Endothelial cell of umbilical vein (primary cell): Measurements from ENCODE around the gene CTDSPL. TPM values are rescaled to one million over a fixed set of nuclear protein-coding genes. Genes with fewer than 3 reads are reported as not detected.

Experiments used
- BruUV-seq: library from RNA; stranded (reverse); fragments of 400-500 nt; replicated peaks from 2 replicates; lab custom pipeline; 2021; lab: Mats Ljungman, UMichigan
- CTCF ChIA-PET: fragments of 300-600, 350-600 bp; sonication (Branson Sonifier 250); formaldehyde crosslinking; loops from one replicate; lab custom pipeline; 2021; ENCODE audit warnings: antibody characterized with exemption, inconsistent platforms; lab: Charles Lee
- POLR2A ChIA-PET: fragments of 300-600, 350-600 bp; sonication (Branson Sonifier 250); formaldehyde crosslinking; loops from one replicate; lab custom pipeline; 2021; ENCODE audit warnings: antibody characterized with exemption, inconsistent platforms; lab: Charles Lee
- DNase-seq: peaks from one replicate; pipeline ENCODE4 v3.0.0-alpha.2; 2011; ENCODE audit warnings: low read depth, low spot score
- FAIRE-seq: peaks from 2 replicates; lab custom pipeline; 2011; peaks lifted over from hg19 to GRCh38; lab: Jason Lieb, UNC
- H2AFZ ChIP-seq: 2 replicates; pipeline ENCODE4 v1.6.0; 2012; ENCODE audit warnings: low read depth, low read length, control low read depth, inconsistent platforms
- H3K27ac ChIP-seq: 2 replicates; pipeline ENCODE4 v1.5.1; 2011; ENCODE audit warnings: low read depth, mild to moderate bottlenecking, control low read depth, low read length, moderate library complexity; ENCODE audit not compliant: insufficient read depth
- H3K27me3 ChIP-seq, 2 experiments: 2 replicates each; pipeline versions ENCODE4 v1.6.0 to v1.6.1; 2011; ENCODE audit warnings: low read length in 2 of 2, mixed read lengths in 1 of 2; ENCODE audit not compliant: control insufficient read depth in 2 of 2, insufficient read depth in 2 of 2
- H3K36me3 ChIP-seq, 2 experiments: 2 replicates in 1 of 2; 3 replicates in 1 of 2; pipeline ENCODE4 v1.5.1; 2011; ENCODE audit warnings: low read length in 2 of 2, mild to moderate bottlenecking in 1 of 2, moderate library complexity in 1 of 2; ENCODE audit not compliant: control insufficient read depth in 2 of 2, insufficient read depth in 2 of 2; ENCODE audit errors: extremely low read depth in 1 of 2
- H3K4me1 ChIP-seq: 3 replicates; pipeline ENCODE4 v1.5.1; 2011; ENCODE audit warnings: mild to moderate bottlenecking, low read length; ENCODE audit not compliant: control insufficient read depth, insufficient read depth; ENCODE audit errors: extremely low read depth
- H3K4me2 ChIP-seq: 2 replicates; pipeline ENCODE4 v1.6.1; 2011; ENCODE audit warnings: low read length, control low read depth, mixed read lengths; ENCODE audit not compliant: insufficient read depth
- H3K4me3 ChIP-seq, 3 experiments: fragments of 200-600 bp in 1 of 3; sonication (generic), shearing (Covaris generic) in 1 of 3; replicated peaks in 1 of 3; 2 replicates each; pipeline ENCODE4 v1.5.1; 2011 to 2016; ENCODE audit warnings: control low read depth in 3 of 3, low read length in 3 of 3, mild to moderate bottlenecking in 2 of 3, inconsistent platforms in 1 of 3, low read depth in 1 of 3, moderate library complexity in 1 of 3; ENCODE audit not compliant: insufficient read depth in 1 of 3
- H3K79me2 ChIP-seq: 2 replicates; pipeline ENCODE4 v1.6.0; 2012; ENCODE audit warnings: low read length, inconsistent platforms; ENCODE audit not compliant: control insufficient read depth, insufficient read depth
- H3K9ac ChIP-seq: replicated peaks from 2 replicates; pipeline ENCODE3; 2011; ENCODE audit warnings: low read length, control low read depth; ENCODE audit not compliant: insufficient read depth; ENCODE audit errors: extremely low read depth
- H3K9me1 ChIP-seq: replicated peaks from 3 replicates; pipeline ENCODE4 v1.6.0; 2011; ENCODE audit warnings: mild to moderate bottlenecking, low read length; ENCODE audit not compliant: control insufficient read depth, insufficient read depth; ENCODE audit errors: extremely low read depth
- H3K9me3 ChIP-seq: replicated peaks from 2 replicates; pipeline ENCODE4 v1.5.1; 2012; ENCODE audit warnings: low read length, inconsistent platforms; ENCODE audit not compliant: control insufficient read depth, insufficient read depth
- H4K20me1 ChIP-seq: replicated peaks from 2 replicates; pipeline ENCODE3; 2011; ENCODE audit warnings: mild to moderate bottlenecking, low read length; ENCODE audit not compliant: control insufficient read depth, insufficient read depth; ENCODE audit errors: extremely low read depth
- CTCF ChIP-seq, 2 donors: IDR thresholded peaks; 1 replicate in 1 of 2; 2 replicates in 1 of 2; pipeline ENCODE4 v1.5.1; 2011; ENCODE audit warnings: low read length in 2 of 2, mild to moderate bottlenecking in 2 of 2, moderate library complexity in 2 of 2, control low read depth in 1 of 2, inconsistent platforms in 1 of 2, low read depth in 1 of 2; ENCODE audit not compliant: insufficient read depth in 1 of 2; ENCODE audit errors: extremely low read depth in 1 of 2
- EZH2 ChIP-seq: IDR thresholded peaks from 2 replicates; pipeline ENCODE4 v1.6.1; 2012; ENCODE audit warnings: borderline replicate concordance, low read depth, mild to moderate bottlenecking, moderate library complexity, low read length, inconsistent platforms; ENCODE audit not compliant: severe bottlenecking
- FOS ChIP-seq: IDR thresholded peaks from 2 replicates; pipeline ENCODE4 v1.6.1; 2011; ENCODE audit warnings: mild to moderate bottlenecking, low read length, moderate library complexity, borderline replicate concordance; ENCODE audit not compliant: insufficient read depth
- GATA2 ChIP-seq: IDR thresholded peaks from 2 replicates; pipeline ENCODE4 v1.7.0; 2011; ENCODE audit warnings: low read depth, mild to moderate bottlenecking, moderate library complexity, mixed read lengths, low read length; ENCODE audit not compliant: insufficient read length, insufficient read depth
- JUN ChIP-seq: IDR thresholded peaks from 2 replicates; pipeline ENCODE4 v1.6.1; 2011; ENCODE audit warnings: borderline replicate concordance, low read depth; ENCODE audit not compliant: insufficient read length, insufficient read depth
- MAX ChIP-seq: IDR thresholded peaks from 2 replicates; pipeline ENCODE4 v1.6.1; 2011; ENCODE audit not compliant: insufficient read depth, insufficient read length
- MYC ChIP-seq: IDR thresholded peaks from one replicate; pipeline ENCODE4 v1.6.1; 2011; ENCODE audit warnings: mild to moderate bottlenecking, low read depth, low read length
- POLR2A ChIP-seq: IDR thresholded peaks from 2 replicates; pipeline ENCODE4 v1.6.1; 2012; ENCODE audit warnings: low read depth, mild to moderate bottlenecking, control low read depth, low read length
- POLR2AphosphoS5 ChIP-seq: IDR thresholded peaks from 2 replicates; pipeline ENCODE4 v1.6.1; 2012; ENCODE audit warnings: low read depth, mild to moderate bottlenecking, control low read depth, low read length, moderate library complexity; ENCODE audit not compliant: insufficient read depth
- dilution Hi-C: fragments of 300-500 bp; cut with MboI; formaldehyde crosslinking; loops from one replicate; pipeline ENCODE4 v1.15.0; 2019; ENCODE audit warnings: low sequenced_read_pairs; ENCODE audit not compliant: extremely low pct_ligation_motif_present
- intact Hi-C: fragments of 100-400 bp; cut with micrococcal nuclease; formaldehyde crosslinking; loops from one replicate; pipeline ENCODE4 v1.10.0; 2022
- polyA plus RNA-seq, 4 experiments: library from polyadenylated mRNA; depleted of rRNA in 3 of 4; stranded (reverse) in 3 of 4; unstranded in 1 of 4; fragments of >200 nt; gene quantifications; 2 replicates each; pipeline versions ENCODE4 v1.2.1 to v1.2.3, GENCODE V29; 2011 to 2012; ENCODE audit warnings: missing spikeins in 1 of 4
- total RNA-seq: library from RNA; stranded (reverse); gene quantifications from 2 replicates; pipeline ENCODE4 v1.2.3, GENCODE V29; 2021

Gene CTDSPL
- total and polyA plus RNA-seq, 2 donors (not counting 3 experiments of a cell fraction or from before 2014, with no cell fraction given) = 30.1 to 43.2 TPM

GRCh38 chr3:38020342-38020726 is 158.7 kb downstream of the CTDSPL start:
- Histone ChIP-seq H4K20me1 (no peaks in the 10 kb centered on the region), H3K9ac (no peak overlapping the region), H3K27ac (no peak overlapping the region), H3K9me1 (no peaks in the 10 kb centered on the region), H3K79me2 (no peaks in the 10 kb centered on the region), H3K4me3 (no peak overlapping the region), H3K27me3 (no peaks in the 10 kb centered on the region), H3K36me3 (peaks cover 0 to 7% of the 10 kb centered on the region in 2 experiments), H3K4me1 (peaks cover 5% of the 10 kb centered on the region), H3K9me3 (no peaks in the 10 kb centered on the region), H2AFZ (no peak overlapping the region), H3K4me2 (no peak overlapping the region)
- intact Hi-C loops (no loop called here), dilution Hi-C loops (no loop called here)
- DNase-seq = no peak
- BruUV-seq = no TSS peak
- CTCF ChIA-PET = interaction anchor here (1.2 to 2.1 kb wide), 3 partner anchors 16 to 46 kb away, joined by 4 to 7 read pairs (median 6); no protein-coding TSS in a partner anchor
- POLR2A ChIA-PET = no interaction called here
- no peak for TF ChIP-seq MYC
- TF ChIP-seq MAX = no peak
- TF ChIP-seq POLR2A = no peak
- TF ChIP-seq GATA2 = no peak
- no peak for TF ChIP-seq JUN
- no peak for TF ChIP-seq CTCF (IDR thresholded peaks at IDR 0.05; ENCODE audit: extremely low read depth in 1 of 2, insufficient read depth in 1 of 2, low read depth in 1 of 2, low read length in 2 of 2)
- no peak for TF ChIP-seq POLR2AphosphoS5
- TF ChIP-seq EZH2 = no peak
- TF ChIP-seq FOS = no peak
- no peak for FAIRE-seq
